HG03060 (cell line): ENCODE results near the gene PPP1CC.
"Not testable (repeated sequence)": the region's sequence is repeated elsewhere in the genome, so short reads cannot be mapped to it uniquely, and the experiment has no call there.

Experiments
- ATAC-seq: cut with Tn5 transposase; IDR thresholded peaks from one replicate; pipeline ENCODE4 v1.9.1; 2021; ENCODE audit warnings: low read depth, moderate number of reproducible peaks; ENCODE audit not compliant: unreplicated experiment

PPP1CC gene

GRCh38 chr12:110742718-110743570, at the start of gene PPP1CC:
Gene PPP1CC, minus strand, starts transcription at chr12:110742891. Its CDS starts 184 bp downstream, at chr12:110742707.
- ATAC-seq, result peak; percentile 41

GRCh38 chr12:110791589-110791988, 48.9 kb upstream of the PPP1CC start:
- no peak for ATAC-seq

- ATAC-seq, result no peak
Observed at GRCh38 chr12:110790301-110790700, 47.6 kb upstream of the PPP1CC start.

- ATAC-seq, result no peak
Observed at GRCh38 chr12:110786012-110786411, 43.3 kb upstream of the PPP1CC start.

- no peak for ATAC-seq
Observed at GRCh38 chr12:110785240-110785639, 42.5 kb upstream of the PPP1CC start.

GRCh38 chr12:110782922-110783321, 40.2 kb upstream of the PPP1CC start:
- ATAC-seq, result no peak

- no peak for ATAC-seq
Observed at GRCh38 chr12:110782094-110782493, 39.4 kb upstream of the PPP1CC start.

- no peak for ATAC-seq
Observed at GRCh38 chr12:110780448-110780847, 37.8 kb upstream of the PPP1CC start.

GRCh38 chr12:110778833-110779577, 36.3 kb upstream of the PPP1CC start:
- no peak for ATAC-seq

- peak; percentile 87 for ATAC-seq
Observed at GRCh38 chr12:110776410-110776809, 33.7 kb upstream of the PPP1CC start.

- no peak for ATAC-seq
Observed at GRCh38 chr12:110775997-110776396, 33.3 kb upstream of the PPP1CC start.

GRCh38 chr12:110774824-110775223, 32.1 kb upstream of the PPP1CC start:
- no peak for ATAC-seq

- ATAC-seq, result no peak
Observed at GRCh38 chr12:110768960-110769359, 26.3 kb upstream of the PPP1CC start.

- ATAC-seq, result no peak
Observed at GRCh38 chr12:110767863-110768262, 25.2 kb upstream of the PPP1CC start.

GRCh38 chr12:110766311-110767154, 23.8 kb upstream of the PPP1CC start:
- ATAC-seq, result no peak

GRCh38 chr12:110765572-110765971, 22.9 kb upstream of the PPP1CC start:
- ATAC-seq, result not testable (repeated sequence)

GRCh38 chr12:110765111-110765510, 22.4 kb upstream of the PPP1CC start:
- ATAC-seq, result no peak

- ATAC-seq, result no peak
Observed at GRCh38 chr12:110763583-110763982, 20.9 kb upstream of the PPP1CC start.

- ATAC-seq, result no peak
Observed at GRCh38 chr12:110762891-110763290, 20.2 kb upstream of the PPP1CC start.

GRCh38 chr12:110760204-110760609, 17.5 kb upstream of the PPP1CC start:
- no peak for ATAC-seq

- no peak for ATAC-seq
Observed at GRCh38 chr12:110758922-110759321, 16.2 kb upstream of the PPP1CC start.
